Panc1 (cell line): ENCODE data around the gene MYEF2. TPM values are rescaled to one million over a fixed set of nuclear protein-coding genes. Genes with fewer than 3 reads are reported as not detected.

Experiments used
- ATAC-seq: fragments of 200-7000 bp; cut with Tn5 transposase; 2 replicates; pipeline ENCODE4 v1.9.1; 2020; ENCODE audit warnings: mild to moderate bottlenecking, moderate library complexity
- BruUV-seq: library from RNA; stranded (reverse); fragments of 400-500 nt; replicated peaks from 2 replicates; lab custom pipeline; 2021; lab: Mats Ljungman, UMichigan
- CTCF ChIA-PET: fragments of 300-600 bp; sonication (Branson Sonifier 250); formaldehyde crosslinking; loops from one replicate; lab custom pipeline; 2022; ENCODE audit warnings: antibody characterized with exemption; lab: Charles Lee
- POLR2A ChIA-PET: fragments of 300-600 bp; sonication (Branson Sonifier 250); formaldehyde crosslinking; loops from one replicate; lab custom pipeline; 2022; ENCODE audit warnings: antibody characterized with exemption; lab: Charles Lee
- DNase-seq: peaks from one replicate; pipeline ENCODE4 v3.0.0-alpha.2; 2010; ENCODE audit warnings: low read depth, low spot score
- H3K27ac ChIP-seq: 2 replicates; pipeline ENCODE4 v1.5.1; 2011; ENCODE audit warnings: mild to moderate bottlenecking, low read length, inconsistent platforms
- H3K27me3 ChIP-seq: fragments of 200-500 bp; sonication (Bioruptor generic); 2 replicates; pipeline ENCODE4 v1.6.0; 2014; ENCODE audit warnings: low read length, inconsistent platforms; ENCODE audit not compliant: control insufficient read depth, insufficient read depth
- H3K36me3 ChIP-seq: fragments of 200-500 bp; sonication (Bioruptor generic); 2 replicates; pipeline ENCODE4 v1.5.1; 2014; ENCODE audit warnings: inconsistent platforms, mild to moderate bottlenecking, low read length, moderate library complexity; ENCODE audit not compliant: control insufficient read depth, insufficient read depth
- H3K4me1 ChIP-seq: 2 replicates; pipeline ENCODE4 v1.5.1; 2011; ENCODE audit warnings: inconsistent platforms, mild to moderate bottlenecking, low read length, moderate library complexity; ENCODE audit not compliant: control insufficient read depth, insufficient read depth
- H3K4me3 ChIP-seq, 2 experiments: 2 replicates each; pipeline ENCODE4 v1.5.1; 2011 to 2012; ENCODE audit warnings: low read depth in 2 of 2, low read length in 2 of 2, mild to moderate bottlenecking in 2 of 2, inconsistent platforms in 1 of 2, moderate library complexity in 1 of 2
- H3K9me3 ChIP-seq: fragments of 200-500 bp; sonication (Bioruptor generic); 2 replicates; pipeline ENCODE4 v1.5.1; 2014; ENCODE audit warnings: low read depth, mild to moderate bottlenecking, inconsistent platforms, low read length, moderate library complexity; ENCODE audit not compliant: control insufficient read depth, insufficient read depth
- POLR2AphosphoS5 ChIP-seq: IDR thresholded peaks from 2 replicates; pipeline ENCODE4 v1.6.1; 2012; ENCODE audit warnings: mild to moderate bottlenecking, low read depth, low read length, moderate library complexity
- REST ChIP-seq, 2 experiments: IDR thresholded peaks; 2 replicates each; pipeline ENCODE4 v1.6.1; 2011 to 2012; ENCODE audit warnings: low read depth in 2 of 2, control low read depth in 1 of 2, low read length in 1 of 2, mild to moderate bottlenecking in 1 of 2, moderate library complexity in 1 of 2; ENCODE audit not compliant: insufficient read depth in 1 of 2
- SIN3A ChIP-seq: IDR thresholded peaks from 2 replicates; pipeline ENCODE4 v1.6.1; 2012; ENCODE audit warnings: low read depth, mild to moderate bottlenecking, low read length, moderate library complexity, borderline replicate concordance; ENCODE audit not compliant: insufficient read depth
- TCF7L2 ChIP-seq: IDR thresholded peaks from 2 replicates; pipeline ENCODE4 v1.6.1; 2011; ENCODE audit warnings: mild to moderate bottlenecking, low read depth, low read length, inconsistent platforms
- in situ Hi-C: cut with HindIII; loops from 2 replicates; pipeline ENCODE4 v1.10.0; 2016; ENCODE audit warnings: low sequenced_read_pairs, low pct_unique_long_range_greater_than_20kb
- intact Hi-C: fragments of 100-400 bp; cut with micrococcal nuclease; formaldehyde crosslinking; loops from one replicate; pipeline ENCODE4 v1.10.0; 2022; ENCODE audit not compliant: unreplicated experiment
- total RNA-seq: library from RNA; stranded (reverse); gene quantifications from one replicate; pipeline ENCODE4 v1.2.1, GENCODE V29; 2021; ENCODE audit not compliant: unreplicated experiment
- TF ChIP-seq, protein P1 (sequence below): fragments of 450-650 bp; IDR thresholded peaks from 2 replicates; pipeline ENCODE4 v1.5.1; 2017; ENCODE audit warnings: mild to moderate bottlenecking

Gene MYEF2
- total RNA-seq, 1 experiment from 2014 or later: 71.3 TPM

- no peaks in the 10 kb centered on the region for H3K4me1 ChIP-seq
- in situ Hi-C loops (no loop called here), intact Hi-C loops (no loop called here)
- no peaks in the 10 kb centered on the region; the same call in 1 of the 2 replicates for H3K27me3 ChIP-seq
- ATAC-seq (no peak), DNase-seq (no peak)
- no TSS peak for BruUV-seq
- H3K27ac ChIP-seq: no peak overlapping the region
- H3K9me3 ChIP-seq: no peaks in the 10 kb centered on the region
- H3K4me3 ChIP-seq: no peak overlapping the region
- ChIA-PET POLR2A (no interaction called here), CTCF (no interaction called here)
- no peak for TF ChIP-seq POLR2AphosphoS5
- TF ChIP-seq, protein P1, sequence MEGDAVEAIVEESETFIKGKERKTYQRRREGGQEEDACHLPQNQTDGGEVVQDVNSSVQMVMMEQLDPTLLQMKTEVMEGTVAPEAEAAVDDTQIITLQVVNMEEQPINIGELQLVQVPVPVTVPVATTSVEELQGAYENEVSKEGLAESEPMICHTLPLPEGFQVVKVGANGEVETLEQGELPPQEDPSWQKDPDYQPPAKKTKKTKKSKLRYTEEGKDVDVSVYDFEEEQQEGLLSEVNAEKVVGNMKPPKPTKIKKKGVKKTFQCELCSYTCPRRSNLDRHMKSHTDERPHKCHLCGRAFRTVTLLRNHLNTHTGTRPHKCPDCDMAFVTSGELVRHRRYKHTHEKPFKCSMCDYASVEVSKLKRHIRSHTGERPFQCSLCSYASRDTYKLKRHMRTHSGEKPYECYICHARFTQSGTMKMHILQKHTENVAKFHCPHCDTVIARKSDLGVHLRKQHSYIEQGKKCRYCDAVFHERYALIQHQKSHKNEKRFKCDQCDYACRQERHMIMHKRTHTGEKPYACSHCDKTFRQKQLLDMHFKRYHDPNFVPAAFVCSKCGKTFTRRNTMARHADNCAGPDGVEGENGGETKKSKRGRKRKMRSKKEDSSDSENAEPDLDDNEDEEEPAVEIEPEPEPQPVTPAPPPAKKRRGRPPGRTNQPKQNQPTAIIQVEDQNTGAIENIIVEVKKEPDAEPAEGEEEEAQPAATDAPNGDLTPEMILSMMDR: no peak
- TF ChIP-seq TCF7L2: no peak
- TF ChIP-seq REST (IDR thresholded peaks at IDR 0.05; ENCODE audit: insufficient read depth in 1 of 2, low read depth in 2 of 2, low read length in 1 of 2): no peak
- TF ChIP-seq SIN3A: no peak
- H3K36me3 ChIP-seq: no peaks in the 10 kb centered on the region
These were observed 56.2 kb downstream of the MYEF2 start for GRCh38 chr15:48121849-48122248.

- DNase-seq (no peak), ATAC-seq (peak; percentile 38; the same call in 1 of the 2 replicates)
- peaks cover under 1% of the 10 kb centered on the region; the same call in 1 of the 2 replicates for H3K27me3 ChIP-seq
- in situ Hi-C loops: no loop called here
- H3K4me1 ChIP-seq: no peaks in the 10 kb centered on the region
- H3K36me3 ChIP-seq: no peaks in the 10 kb centered on the region
- TF ChIP-seq REST (IDR thresholded peaks at IDR 0.05; ENCODE audit: insufficient read depth in 1 of 2, low read depth in 2 of 2, low read length in 1 of 2) (no peak), SIN3A (no peak), TCF7L2 (no peak), POLR2AphosphoS5 (no peak)
- TF ChIP-seq, protein P1: no peak
- ChIA-PET POLR2A (no interaction called here), CTCF (no interaction called here)
- intact Hi-C loops: no loop called here
- no peak within 1 kb of the TSS for H3K4me3 ChIP-seq
- H3K9me3 ChIP-seq: no peaks in the 10 kb centered on the region
- no peak within 1 kb of the TSS for H3K27ac ChIP-seq
- no TSS peak for BruUV-seq
These were observed 57.4 kb downstream of the MYEF2 start, which contains the start of gene SLC24A5 for GRCh38 chr15:48120745-48121144. SLC24A5 (plus strand) TSS chr15:48120990; CDS start chr15:48121045, 55 bp downstream.
